Esophagus squamous epithelium (tissue), 4 donors: ENCODE results near the gene CTCFL.

Source experiments
- CTCF ChIP-seq, 6 experiments: fragments of 450-650 bp in 4 of 6; fragments of 200-600 bp in 2 of 6; sonication (generic) in 2 of 6; IDR thresholded peaks; one replicate each; pipeline ENCODE4 v1.5.1; 2016 to 2019; ENCODE audit warnings: antibody characterized with exemption in 6 of 6, mild to moderate bottlenecking in 4 of 6, moderate library complexity in 4 of 6
- POLR2A ChIP-seq, 4 donors: fragments of 450-650 bp; IDR thresholded peaks; one replicate each; pipeline ENCODE4 v1.6.1; 2017; ENCODE audit warnings: antibody characterized with exemption in 4 of 4, mild to moderate bottlenecking in 4 of 4, moderate library complexity in 3 of 4

- TF ChIP-seq CTCF (IDR thresholded peaks at IDR 0.05) (no peak), POLR2A (IDR thresholded peaks at IDR 0.05) (no peak)
Measured at GRCh38 chr20:57544838-57545564, 20.1 kb upstream of the CTCFL start.
